GM18951 (cell line): ENCODE results near the gene KMT5B.

Source experiments
- POLR2A ChIP-seq: IDR thresholded peaks from 4 replicates; pipeline ENCODE4 v1.6.1; 2011; ENCODE audit warnings: mild to moderate bottlenecking; ENCODE audit not compliant: insufficient read length, insufficient read depth; ENCODE audit errors: extremely low read depth
- in situ Hi-C: fragments of 300-500 bp; cut with MboI; formaldehyde crosslinking; loops from one replicate; pipeline ENCODE4 v1.12.0; 2022; ENCODE audit warnings: low sequenced_read_pairs, mixed read lengths, inconsistent platforms; ENCODE audit not compliant: unreplicated experiment

Gene KMT5B

DNA sequence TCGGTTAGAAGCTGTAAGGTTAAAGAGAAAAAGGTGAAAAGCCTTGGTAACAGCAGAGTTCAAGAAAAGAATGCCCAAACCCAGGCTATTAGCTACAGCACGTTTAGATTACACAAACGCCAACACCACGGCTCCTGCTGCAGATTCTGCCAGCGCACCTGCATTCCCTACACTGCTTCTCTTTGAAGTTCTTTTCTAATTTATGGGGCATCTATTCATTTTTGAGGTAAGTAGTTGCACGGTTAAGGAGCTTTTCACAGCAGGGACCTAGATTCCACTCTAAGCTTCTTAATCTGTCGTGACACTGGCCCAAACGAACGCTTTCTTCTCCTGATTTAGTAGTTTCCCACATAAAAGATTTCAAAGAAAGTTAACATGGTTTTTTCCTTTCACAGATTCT lies 53.9 kb downstream of the KMT5B start:
- in situ Hi-C loops = no loop called here
- TF ChIP-seq POLR2A = no peak

DNA sequence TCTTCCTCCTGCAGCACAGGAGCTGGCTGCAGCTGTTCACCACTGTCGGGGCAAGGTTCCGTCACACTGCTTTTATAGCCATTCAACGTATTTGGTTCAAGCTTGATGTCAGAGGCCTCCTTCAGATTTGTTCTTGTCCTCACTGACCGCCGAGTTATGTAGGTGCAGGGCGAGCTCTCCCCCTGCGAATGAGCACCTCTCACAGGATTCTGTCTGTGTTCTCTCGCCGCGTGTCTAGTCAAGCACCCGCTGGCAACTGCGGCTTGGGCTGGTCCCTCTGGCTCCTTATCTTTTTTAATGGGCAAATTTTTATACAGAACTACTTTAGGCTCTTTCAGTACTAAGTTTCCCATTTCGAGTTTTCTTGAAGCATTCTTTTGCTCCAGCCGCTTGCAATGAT lies 54.5 kb downstream of the KMT5B start:
- in situ Hi-C loops = no loop called here
- no peak for TF ChIP-seq POLR2A

DNA sequence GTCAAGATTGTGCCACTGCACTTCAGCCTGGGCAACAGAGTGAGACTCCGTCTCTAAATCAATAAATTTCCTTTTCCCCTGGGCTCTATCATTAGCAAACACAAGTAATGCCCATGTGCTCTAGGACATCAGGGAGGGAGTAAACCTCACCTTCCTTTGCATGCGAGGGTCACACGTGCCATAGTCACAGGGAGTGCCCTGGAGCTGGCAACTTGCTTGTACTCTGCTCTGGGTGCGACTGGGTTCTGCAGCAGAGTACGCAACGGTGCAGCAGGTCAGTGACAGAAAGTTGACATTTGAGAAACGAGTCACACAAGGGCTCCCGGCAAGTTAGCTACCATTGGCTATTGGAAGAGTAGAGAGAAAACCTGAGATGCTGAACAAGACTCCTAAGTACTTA lies 59.4 kb downstream of the KMT5B start:
- in situ Hi-C loops = no loop called here
- TF ChIP-seq POLR2A = no peak

DNA sequence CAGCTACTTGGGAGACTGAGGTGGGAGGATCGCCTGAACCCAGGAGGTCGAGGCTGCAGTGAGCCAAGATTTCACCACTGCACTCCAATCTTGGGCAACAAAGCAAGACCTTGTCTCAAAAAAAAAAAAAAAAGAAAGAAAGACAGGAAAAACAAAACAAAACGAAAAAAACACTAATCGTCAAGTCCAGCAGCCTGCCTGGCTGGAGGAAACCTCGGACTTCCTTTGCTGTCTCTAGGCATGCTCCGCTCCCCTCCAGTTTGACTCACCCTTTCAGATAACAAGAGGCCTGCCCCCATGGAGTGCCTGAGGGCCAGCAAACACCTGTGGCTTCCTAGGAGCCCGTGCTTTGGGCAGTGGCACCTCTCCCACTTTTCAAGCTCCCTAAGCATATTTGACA lies 63.1 kb downstream of the KMT5B start:
- TF ChIP-seq POLR2A = no peak

DNA sequence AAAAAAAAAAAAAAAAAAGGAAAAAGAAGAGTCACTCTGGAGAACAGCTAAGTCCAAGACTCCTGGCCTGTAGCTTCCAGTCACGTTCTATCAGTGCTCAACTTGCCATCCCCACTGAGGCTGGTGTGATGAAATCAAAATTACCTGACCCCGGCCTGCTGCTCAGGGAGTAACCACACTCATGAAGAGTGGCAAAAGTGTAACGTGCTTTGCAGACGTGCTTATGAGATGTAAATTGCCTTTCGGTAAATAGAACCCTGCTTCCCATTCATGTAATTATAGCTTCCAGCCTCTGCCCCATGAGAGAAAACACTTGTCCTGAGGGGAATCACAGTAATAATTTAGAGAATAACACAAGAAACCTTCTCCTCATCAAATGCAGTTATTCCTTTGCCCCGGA lies 63.7 kb downstream of the KMT5B start:
- in situ Hi-C loops = no loop called here
- no peak for TF ChIP-seq POLR2A

More for the DNA sequence above, 63.1 kb downstream of the KMT5B start:
- in situ Hi-C loops = no loop called here

DNA sequence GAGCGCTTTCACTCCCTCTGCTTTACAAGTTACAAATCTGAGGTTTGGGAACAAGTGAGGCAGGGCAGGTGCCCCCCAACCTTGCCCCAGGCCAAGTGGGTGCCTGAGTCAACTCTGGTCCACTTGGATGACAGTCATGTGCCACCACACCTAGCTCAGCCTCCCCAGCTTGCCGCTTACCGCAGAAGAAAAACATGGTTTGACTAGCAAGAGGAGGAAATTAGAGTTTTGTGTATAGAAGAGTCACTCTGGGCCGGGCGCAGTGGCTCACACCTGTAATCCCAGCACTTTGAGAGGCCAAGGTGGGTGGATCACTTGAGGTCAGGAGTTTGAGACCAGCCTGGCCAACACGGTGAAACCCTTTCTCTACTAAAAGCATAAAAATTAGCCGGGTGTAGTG lies 64.2 kb downstream of the KMT5B start:
- in situ Hi-C loops = no loop called here

DNA sequence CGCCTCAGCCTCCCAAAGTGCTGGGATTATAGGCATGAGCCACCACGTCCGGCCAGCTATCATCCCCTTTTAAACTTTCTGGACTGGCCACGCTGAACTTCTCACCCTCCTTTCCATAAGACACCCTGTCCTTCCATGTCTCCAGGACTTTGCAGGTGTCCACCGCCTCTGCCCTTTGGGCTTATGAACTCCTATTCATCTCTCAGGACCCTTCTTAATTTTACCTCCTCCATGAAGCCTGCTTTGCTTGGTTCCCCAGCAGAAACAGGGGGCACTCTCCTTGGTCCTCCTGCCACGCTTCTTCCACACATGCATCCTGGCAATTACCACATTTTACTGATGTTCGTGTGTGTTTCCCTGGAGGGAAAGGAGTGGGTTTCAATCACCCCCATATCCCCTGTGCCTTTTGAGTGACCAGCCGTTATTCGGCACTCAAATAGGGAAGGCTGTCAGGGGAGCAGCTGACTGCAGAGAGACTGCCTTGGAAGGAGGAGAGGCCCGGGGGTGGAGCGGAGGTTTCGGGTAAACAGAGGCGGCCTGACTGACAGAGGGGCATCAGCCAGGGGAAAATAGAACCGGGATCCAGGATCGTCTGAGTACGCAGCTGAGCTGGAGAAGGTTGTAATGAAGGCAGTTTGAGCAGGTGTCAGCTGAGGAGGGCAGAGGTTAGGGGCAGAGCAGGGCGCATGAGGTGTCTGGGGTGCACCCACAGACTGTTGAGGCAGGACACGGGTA lies 64.9 kb downstream of the KMT5B start:
- in situ Hi-C loops = no loop called here
- no peak for TF ChIP-seq POLR2A

More for the DNA sequence above, 64.2 kb downstream of the KMT5B start:
- no peak for TF ChIP-seq POLR2A

DNA sequence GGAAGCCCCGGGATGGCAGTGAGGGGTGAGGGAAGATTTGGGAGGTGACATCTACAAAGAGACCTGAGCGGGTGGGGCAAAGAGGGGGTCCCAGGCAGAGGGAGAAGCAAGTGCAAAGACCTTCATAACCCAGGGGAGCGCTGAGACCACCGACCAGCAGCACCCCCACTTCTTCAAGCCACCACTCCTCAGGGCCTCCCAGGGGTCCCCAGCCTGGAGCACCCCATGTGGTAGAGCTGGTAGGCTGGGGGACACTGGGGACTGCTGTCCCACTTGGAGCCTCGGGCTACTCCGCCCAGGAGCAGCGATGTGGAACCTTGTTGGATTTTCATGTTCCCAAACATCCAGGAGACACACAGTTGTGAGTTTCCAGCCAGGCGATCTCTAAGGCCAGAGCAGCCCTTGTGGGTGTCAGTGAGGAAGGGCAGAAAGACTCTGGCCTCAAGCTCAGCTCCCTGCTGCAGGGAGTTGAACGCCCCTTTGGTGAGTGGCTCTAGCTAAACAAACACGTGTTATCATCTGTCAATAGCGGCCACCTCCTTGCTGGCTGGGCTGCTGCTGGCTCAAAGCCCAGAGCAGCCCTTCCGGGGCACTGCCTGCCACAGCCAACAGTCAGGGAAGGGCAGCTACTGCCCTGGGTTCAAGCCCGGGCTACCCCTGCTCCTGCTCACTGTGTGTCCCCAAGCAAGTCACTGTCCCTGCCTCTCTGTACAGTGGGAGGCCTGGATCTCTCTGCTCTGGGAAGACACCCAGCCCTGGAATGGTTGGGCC lies 66.2 kb downstream of the KMT5B start:
- in situ Hi-C loops = no loop called here
- no peak for TF ChIP-seq POLR2A

DNA sequence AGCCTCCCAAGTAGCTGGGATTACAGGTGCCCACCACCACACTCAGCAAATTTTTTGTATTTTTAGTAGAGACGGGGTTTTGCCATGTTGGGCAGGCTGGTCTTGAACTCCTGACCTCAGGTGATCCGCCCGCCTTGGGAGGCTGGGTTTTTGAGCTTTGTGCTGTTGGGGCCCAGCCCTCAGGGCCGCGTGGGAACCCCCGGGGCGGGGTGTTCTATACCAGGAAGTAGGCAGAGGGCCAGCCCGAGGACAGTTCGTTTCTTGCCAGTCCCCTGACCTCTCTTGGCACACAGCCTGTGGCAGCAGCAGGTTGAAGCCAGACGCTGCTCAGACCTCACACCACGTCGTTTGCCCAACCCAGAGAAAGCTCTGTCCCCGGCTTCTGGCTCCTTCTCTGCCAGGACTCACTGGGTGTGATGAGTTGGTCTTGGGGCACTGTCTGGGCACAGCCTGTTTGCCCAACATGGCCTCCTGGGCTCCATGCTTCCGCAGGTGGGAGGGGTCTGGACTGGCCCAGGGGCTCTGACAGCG lies 67.0 kb downstream of the KMT5B start:
- in situ Hi-C loops = no loop called here
- no peak for TF ChIP-seq POLR2A

DNA sequence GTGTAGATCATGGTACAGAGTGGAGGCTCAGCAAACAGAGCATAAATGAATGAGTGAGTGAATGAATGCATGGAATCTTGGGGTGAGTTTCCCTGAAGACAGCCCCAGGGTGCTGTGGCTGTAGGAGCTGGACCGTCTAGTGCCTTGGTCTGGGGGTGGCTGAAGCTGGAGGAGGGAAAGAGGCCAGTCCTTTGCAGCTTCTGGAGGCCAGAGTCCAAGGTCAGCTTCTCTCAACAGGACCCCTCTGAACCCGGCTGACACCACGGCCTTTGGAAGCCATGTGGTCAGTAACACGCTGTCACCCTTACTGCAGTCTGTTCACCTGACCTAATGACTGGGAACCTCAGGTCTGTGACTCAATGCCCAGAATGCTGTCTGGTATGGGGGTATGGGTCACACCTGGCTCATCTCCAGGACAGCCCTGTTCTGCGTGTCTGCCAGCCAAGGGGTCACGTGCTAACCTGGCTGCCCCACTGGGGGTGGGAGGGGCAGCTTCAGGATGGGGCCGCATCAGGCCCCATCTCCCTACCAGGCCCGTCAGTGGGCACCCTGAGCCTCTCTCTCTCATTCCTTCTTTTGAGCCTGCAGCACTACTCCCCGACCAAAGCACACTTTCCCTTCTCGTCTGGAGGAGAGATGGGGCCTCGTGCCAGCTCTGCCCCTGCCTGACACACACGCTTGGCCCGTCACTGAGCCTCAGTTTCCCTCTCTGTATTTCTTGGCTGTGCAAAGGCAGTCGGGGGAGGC lies 67.8 kb downstream of the KMT5B start:
- no peak for TF ChIP-seq POLR2A
- in situ Hi-C loops = no loop called here

DNA sequence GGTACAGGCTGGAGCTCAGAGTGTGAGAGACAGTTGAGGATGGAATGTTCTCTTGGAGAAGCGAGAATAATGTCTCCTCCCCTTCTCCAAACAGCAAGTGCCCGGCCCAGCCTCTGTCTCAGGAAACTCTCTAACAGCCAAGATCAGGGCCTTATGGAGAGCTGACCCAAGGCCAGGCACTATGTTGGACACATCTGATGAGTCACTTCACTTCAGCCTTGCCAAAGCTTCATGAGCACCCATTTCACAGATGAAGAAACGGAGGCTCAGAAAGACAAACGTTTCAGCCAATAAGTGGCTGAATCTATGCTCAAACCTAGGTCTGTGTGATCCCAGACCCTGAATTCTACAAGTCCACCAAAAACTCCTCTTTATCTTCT lies 69.8 kb downstream of the KMT5B start:
- no peak for TF ChIP-seq POLR2A
- in situ Hi-C loops = no loop called here

DNA sequence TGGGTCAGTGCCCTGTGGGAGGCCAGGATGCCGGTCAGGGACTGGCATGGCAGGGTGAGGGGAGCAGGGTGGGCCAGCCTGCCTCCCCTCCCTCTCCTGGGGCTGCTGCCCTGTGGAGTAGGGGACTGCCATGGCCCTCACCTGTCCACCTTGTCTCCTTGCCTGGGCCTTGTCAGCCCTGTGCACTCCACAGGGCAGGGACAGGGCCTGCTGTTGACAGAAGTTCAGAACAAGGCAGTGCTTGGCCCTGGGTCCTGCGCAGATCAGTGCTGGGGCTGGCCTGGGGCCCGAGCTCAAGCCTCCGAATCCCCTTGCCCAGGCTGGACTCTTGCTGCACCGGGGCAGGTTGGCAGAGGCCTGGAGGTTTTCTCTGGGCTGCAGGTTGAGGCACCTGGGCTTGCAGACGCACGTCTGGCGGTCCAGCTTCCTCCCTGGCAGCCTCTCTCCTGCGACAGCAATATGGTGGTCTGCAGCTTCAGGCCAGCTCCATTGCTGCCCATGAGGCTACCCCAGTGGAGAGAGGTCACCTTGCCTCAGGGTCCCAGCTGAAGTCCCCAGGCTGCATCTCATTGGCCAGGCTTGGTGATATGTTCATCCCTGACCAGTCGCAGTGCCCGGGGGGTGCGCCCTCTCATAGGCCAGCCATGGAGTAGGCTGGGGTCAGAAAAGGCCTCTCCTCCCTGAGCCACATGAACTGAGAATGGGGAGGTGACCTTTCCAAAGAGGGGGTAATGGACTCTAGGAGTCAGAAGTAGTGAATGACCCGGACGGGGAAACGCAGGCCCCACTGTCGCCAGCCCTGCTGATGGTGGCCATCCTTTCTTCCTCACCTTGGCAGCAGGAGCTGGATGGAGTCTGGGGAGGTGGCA lies 70.4 kb downstream of the KMT5B start:
- in situ Hi-C loops = no loop called here
- no peak for TF ChIP-seq POLR2A

DNA sequence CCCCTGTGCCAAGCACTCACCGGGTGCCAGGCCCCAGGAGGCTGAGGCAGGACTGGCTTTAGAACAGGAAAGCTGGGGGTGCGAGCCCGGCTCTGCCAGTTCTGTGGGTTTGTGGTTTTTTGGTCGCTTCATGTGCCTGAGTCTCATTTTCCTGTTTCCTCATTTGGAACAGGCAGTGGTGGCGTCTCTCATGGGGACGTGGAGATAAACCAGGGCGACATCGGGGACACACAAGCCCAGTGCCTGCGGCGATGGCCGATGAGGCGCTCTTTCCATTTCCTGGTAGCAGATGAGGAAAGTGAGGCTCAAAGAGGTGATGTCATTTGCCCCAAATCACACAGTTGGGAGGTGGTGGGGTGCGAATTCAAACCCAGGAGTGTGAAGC lies 71.1 kb downstream of the KMT5B start:
- TF ChIP-seq POLR2A = no peak
- in situ Hi-C loops = no loop called here
